GM18870 (cell line): Measurements from ENCODE around the gene AGAP9.
"Not testable (repeated sequence)": the region's sequence is repeated elsewhere in the genome, so short reads cannot be mapped to it uniquely, and the experiment has no call there.

ENCODE experiments used
- ATAC-seq: cut with Tn5 transposase; IDR thresholded peaks from one replicate; pipeline ENCODE4 v1.9.1; 2021; ENCODE audit warnings: moderate library complexity; ENCODE audit not compliant: unreplicated experiment

Gene AGAP9

GRCh38 chr10:47523475-47523874 lies at the start of gene AGAP9:
Gene AGAP9, minus strand, starts transcription at chr10:47523638. Its CDS starts 112 bp downstream, at chr10:47523526.
- not testable (repeated sequence) for ATAC-seq

- ATAC-seq: not testable (repeated sequence)
These were observed 47.9 kb upstream of the AGAP9 start for GRCh38 chr10:47571138-47571912.

- ATAC-seq: not testable (repeated sequence)
These were observed 43.3 kb upstream of the AGAP9 start for GRCh38 chr10:47566757-47567156.

GRCh38 chr10:47566108-47566699 lies 42.8 kb upstream of the AGAP9 start:
- not testable (repeated sequence) for ATAC-seq

- ATAC-seq: not testable (repeated sequence)
These were observed 42.1 kb upstream of the AGAP9 start for GRCh38 chr10:47565517-47565920.

GRCh38 chr10:47564953-47565352 lies 41.5 kb upstream of the AGAP9 start:
- not testable (repeated sequence) for ATAC-seq

GRCh38 chr10:47564318-47564717 lies 40.9 kb upstream of the AGAP9 start:
- not testable (repeated sequence) for ATAC-seq

GRCh38 chr10:47560452-47560851 lies 37.0 kb upstream of the AGAP9 start:
- not testable (repeated sequence) for ATAC-seq

GRCh38 chr10:47559718-47560308 lies 36.4 kb upstream of the AGAP9 start:
- not testable (repeated sequence) for ATAC-seq

GRCh38 chr10:47558109-47558508 lies 34.7 kb upstream of the AGAP9 start:
- not testable (repeated sequence) for ATAC-seq

- ATAC-seq: peak; percentile 43
These were observed 34.2 kb upstream of the AGAP9 start for GRCh38 chr10:47557616-47558015.

GRCh38 chr10:47555334-47555733 lies 31.9 kb upstream of the AGAP9 start:
- ATAC-seq: not testable (repeated sequence)

- not testable (repeated sequence) for ATAC-seq
These were observed 31.1 kb upstream of the AGAP9 start for GRCh38 chr10:47554552-47554951.

GRCh38 chr10:47553860-47554247 lies 30.4 kb upstream of the AGAP9 start:
- not testable (repeated sequence) for ATAC-seq

- peak; percentile 65 for ATAC-seq
These were observed 29.9 kb upstream of the AGAP9 start for GRCh38 chr10:47553214-47553859.

GRCh38 chr10:47552719-47553118 lies 29.3 kb upstream of the AGAP9 start:
- ATAC-seq: peak; percentile 66

- not testable (repeated sequence) for ATAC-seq
These were observed 23.8 kb upstream of the AGAP9 start for GRCh38 chr10:47547286-47547685.

GRCh38 chr10:47536430-47536829 lies 13.0 kb upstream of the AGAP9 start:
- not testable (repeated sequence) for ATAC-seq

- ATAC-seq: not testable (repeated sequence)
These were observed 21.1 kb downstream of the AGAP9 start for GRCh38 chr10:47502313-47502712.

- ATAC-seq: not testable (repeated sequence)
These were observed 29.2 kb downstream of the AGAP9 start for GRCh38 chr10:47494226-47494625.

- ATAC-seq: not testable (repeated sequence)
These were observed 31.8 kb downstream of the AGAP9 start, which contains the start of gene FAM25G for GRCh38 chr10:47491600-47491999. Gene FAM25G, minus strand, starts transcription at chr10:47491700. Its CDS starts 26 bp downstream, at chr10:47491674.
